ENCODE results near the gene ZNF678.

DNA sequence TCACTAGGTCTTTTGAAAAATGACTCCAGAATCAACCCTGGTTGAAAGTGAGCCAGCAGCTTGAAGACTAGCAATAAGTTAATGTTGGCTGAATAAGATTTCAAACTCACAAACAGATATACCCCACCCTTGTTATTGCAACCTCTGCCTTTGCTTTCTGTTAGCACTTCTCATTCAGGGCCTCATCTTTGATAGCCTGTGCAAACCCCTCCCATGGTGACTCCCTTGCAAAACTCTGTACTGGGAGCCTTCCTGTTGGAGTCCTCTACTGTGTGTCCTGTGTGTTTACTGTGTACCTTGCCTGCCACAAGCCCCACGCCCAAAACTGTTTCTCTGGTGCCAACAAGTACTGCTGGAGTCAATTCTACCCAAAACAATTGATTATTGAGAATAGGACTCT is 50.2 kb downstream of the ZNF678 start:
- TF ChIP-seq ARNTL (CRISPR knock-in tag; IDR thresholded peaks at IDR 0.05; ENCODE audit: borderline replicate concordance, low read depth) (no peak), TSHZ2 (CRISPR knock-in tag; IDR thresholded peaks at IDR 0.05) (no peak), ZFP3 (CRISPR knock-in tag; IDR thresholded peaks at IDR 0.05) (no peak), ZNF70 (CRISPR knock-in tag; IDR thresholded peaks at IDR 0.05) (no peak), OSR1 (CRISPR knock-in tag; IDR thresholded peaks at IDR 0.05) (no peak), ZNF8 (CRISPR knock-in tag; IDR thresholded peaks at IDR 0.05) (no peak), TOX (CRISPR knock-in tag; IDR thresholded peaks at IDR 0.05; ENCODE audit: borderline replicate concordance) (no peak), BACH2 (CRISPR knock-in tag; IDR thresholded peaks at IDR 0.05; ENCODE audit: borderline replicate concordance) (no peak), SNAI2 (CRISPR knock-in tag; IDR thresholded peaks at IDR 0.05) (no peak), RARB (CRISPR knock-in tag; IDR thresholded peaks at IDR 0.05) (no peak), GLIS3 (CRISPR knock-in tag; IDR thresholded peaks at IDR 0.05) (no peak), PPARA (CRISPR knock-in tag; IDR thresholded peaks at IDR 0.05; ENCODE audit: borderline replicate concordance) (no peak)
- TF ChIP-seq, protein P1, sequence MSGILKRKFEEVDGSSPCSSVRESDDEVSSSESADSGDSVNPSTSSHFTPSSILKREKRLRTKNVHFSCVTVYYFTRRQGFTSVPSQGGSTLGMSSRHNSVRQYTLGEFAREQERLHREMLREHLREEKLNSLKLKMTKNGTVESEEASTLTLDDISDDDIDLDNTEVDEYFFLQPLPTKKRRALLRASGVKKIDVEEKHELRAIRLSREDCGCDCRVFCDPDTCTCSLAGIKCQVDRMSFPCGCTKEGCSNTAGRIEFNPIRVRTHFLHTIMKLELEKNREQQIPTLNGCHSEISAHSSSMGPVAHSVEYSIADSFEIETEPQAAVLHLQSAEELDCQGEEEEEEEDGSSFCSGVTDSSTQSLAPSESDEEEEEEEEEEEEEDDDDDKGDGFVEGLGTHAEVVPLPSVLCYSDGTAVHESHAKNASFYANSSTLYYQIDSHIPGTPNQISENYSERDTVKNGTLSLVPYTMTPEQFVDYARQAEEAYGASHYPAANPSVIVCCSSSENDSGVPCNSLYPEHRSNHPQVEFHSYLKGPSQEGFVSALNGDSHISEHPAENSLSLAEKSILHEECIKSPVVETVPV (CRISPR knock-in tag; IDR thresholded peaks at IDR 0.05): no peak
- TF ChIP-seq, protein P2, sequence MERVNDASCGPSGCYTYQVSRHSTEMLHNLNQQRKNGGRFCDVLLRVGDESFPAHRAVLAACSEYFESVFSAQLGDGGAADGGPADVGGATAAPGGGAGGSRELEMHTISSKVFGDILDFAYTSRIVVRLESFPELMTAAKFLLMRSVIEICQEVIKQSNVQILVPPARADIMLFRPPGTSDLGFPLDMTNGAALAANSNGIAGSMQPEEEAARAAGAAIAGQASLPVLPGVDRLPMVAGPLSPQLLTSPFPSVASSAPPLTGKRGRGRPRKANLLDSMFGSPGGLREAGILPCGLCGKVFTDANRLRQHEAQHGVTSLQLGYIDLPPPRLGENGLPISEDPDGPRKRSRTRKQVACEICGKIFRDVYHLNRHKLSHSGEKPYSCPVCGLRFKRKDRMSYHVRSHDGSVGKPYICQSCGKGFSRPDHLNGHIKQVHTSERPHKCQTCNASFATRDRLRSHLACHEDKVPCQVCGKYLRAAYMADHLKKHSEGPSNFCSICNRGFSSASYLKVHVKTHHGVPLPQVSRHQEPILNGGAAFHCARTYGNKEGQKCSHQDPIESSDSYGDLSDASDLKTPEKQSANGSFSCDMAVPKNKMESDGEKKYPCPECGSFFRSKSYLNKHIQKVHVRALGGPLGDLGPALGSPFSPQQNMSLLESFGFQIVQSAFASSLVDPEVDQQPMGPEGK (CRISPR knock-in tag; IDR thresholded peaks at IDR 0.05; ENCODE audit: borderline replicate concordance): no peak
